GM23338 (cell line): Measurements from ENCODE around the gene C2. TPM values are rescaled to one million over a fixed set of nuclear protein-coding genes. Genes with fewer than 3 reads are reported as not detected.

Source experiments
- ATAC-seq: fragments of 200-7000 bp; cut with Tn5 transposase; 3 replicates; pipeline ENCODE4 v1.9.1; 2020
- DNase-seq: peaks from one replicate; pipeline ENCODE4 v3.0.0-alpha.2; 2015; ENCODE audit warnings: low spot score
- H2AFZ ChIP-seq: fragments of 200-600 bp; sonication (generic); 2 replicates; pipeline ENCODE4 v1.8.0; 2016; ENCODE audit warnings: antibody characterized with exemption, mild to moderate bottlenecking, moderate library complexity
- H3F3A ChIP-seq: fragments of 200-600 bp; sonication (generic); replicated peaks from 2 replicates; pipeline ENCODE4 v1.8.0; 2017; ENCODE audit warnings: antibody characterized with exemption, mixed run types, low read depth
- H3K27ac ChIP-seq: fragments of 200-600 bp; sonication (generic); 2 replicates; pipeline ENCODE4 v1.6.1; 2016; ENCODE audit warnings: low read depth
- H3K27me3 ChIP-seq: fragments of 200-600 bp; sonication (generic); 2 replicates; pipeline ENCODE4 v1.8.0; 2016; ENCODE audit warnings: mild to moderate bottlenecking, mixed run types, moderate library complexity; ENCODE audit not compliant: insufficient read depth
- H3K36me3 ChIP-seq: fragments of 200-600 bp; sonication (generic); 2 replicates; pipeline ENCODE4 v1.8.0; 2016; ENCODE audit warnings: mild to moderate bottlenecking; ENCODE audit not compliant: insufficient read depth
- H3K4me1 ChIP-seq: fragments of 200-600 bp; sonication (generic); 2 replicates; pipeline ENCODE4 v1.8.0; 2016; ENCODE audit warnings: mild to moderate bottlenecking, moderate library complexity; ENCODE audit not compliant: insufficient read depth
- H3K4me2 ChIP-seq: fragments of 200-600 bp; sonication (generic); 2 replicates; pipeline ENCODE4 v1.7.1; 2017; ENCODE audit warnings: mixed run types
- H3K4me3 ChIP-seq: fragments of 200-600 bp; sonication (generic); 2 replicates; pipeline ENCODE4 v1.6.1; 2016; ENCODE audit warnings: mixed run types
- H3K79me2 ChIP-seq: fragments of 200-600 bp; sonication (generic); replicated peaks from 2 replicates; pipeline ENCODE4 v1.8.0; 2017; ENCODE audit warnings: mild to moderate bottlenecking; ENCODE audit not compliant: insufficient read depth
- H3K9me2 ChIP-seq: fragments of 200-600 bp; sonication (generic); 2 replicates; pipeline ENCODE4 v1.8.0; 2017; ENCODE audit not compliant: insufficient read depth
- H4K20me1 ChIP-seq: fragments of 200-600 bp; sonication (generic); replicated peaks from 2 replicates; pipeline ENCODE4 v1.8.0; 2017; ENCODE audit warnings: mild to moderate bottlenecking; ENCODE audit not compliant: insufficient read depth
- H3K27ac Mint-ChIP-seq: 2 replicates; pipeline ENCODE4 v1.8.0; 2020; ENCODE audit warnings: inconsistent platforms, mild to moderate bottlenecking, moderate library complexity, mixed read lengths
- H3K27me3 Mint-ChIP-seq: 3 replicates; pipeline ENCODE4 v1.8.0; 2022; ENCODE audit warnings: low read depth, mild to moderate bottlenecking, moderate library complexity, mixed read lengths, inconsistent platforms; ENCODE audit not compliant: insufficient read depth, poor library complexity
- H3K36me3 Mint-ChIP-seq: 3 replicates; pipeline ENCODE4 v1.8.0; 2021; ENCODE audit warnings: low read depth, mild to moderate bottlenecking, inconsistent platforms, moderate library complexity, mixed read lengths
- H3K4me1 Mint-ChIP-seq: 3 replicates; pipeline ENCODE4 v1.8.0; 2020; ENCODE audit warnings: mild to moderate bottlenecking, inconsistent platforms, mixed read lengths
- H3K4me3 Mint-ChIP-seq: 3 replicates; pipeline ENCODE4 v1.8.0; 2021; ENCODE audit warnings: moderate library complexity, mild to moderate bottlenecking, inconsistent platforms, mixed read lengths
- H3K9me3 Mint-ChIP-seq: 3 replicates; pipeline ENCODE4 v1.8.0; 2020; ENCODE audit warnings: moderate library complexity, mild to moderate bottlenecking, inconsistent platforms, mixed read lengths
- CREB1 ChIP-seq: fragments of 250-450 bp; sonication (Bioruptor Pico); IDR thresholded peaks from 2 replicates; pipeline ENCODE4 v1.5.0; 2020; ENCODE audit warnings: low read depth, mild to moderate bottlenecking, moderate library complexity
- CTCF ChIP-seq, 2 experiments: fragments of 200-600 bp in 1 of 2; sonication (generic) in 1 of 2; conservative IDR thresholded peaks; 2 replicates each; pipeline versions ENCODE4 v1.5.1 to v1.6.1; 2016 to 2017; ENCODE audit warnings: antibody characterized with exemption in 2 of 2, low read depth in 2 of 2, mild to moderate bottlenecking in 2 of 2, moderate library complexity in 1 of 2
- ETS1 ChIP-seq: IDR thresholded peaks from 2 replicates; pipeline ENCODE4 v1.6.1; 2016; ENCODE audit warnings: antibody characterized with exemption
- EZH2 ChIP-seq: fragments of 200-600 bp; sonication (generic); IDR thresholded peaks from one replicate; pipeline ENCODE4 v1.8.0; 2017; ENCODE audit warnings: antibody characterized with exemption, mild to moderate bottlenecking, low read depth; ENCODE audit not compliant: unreplicated experiment
- EZH2phosphoT487 ChIP-seq: fragments of 200-600 bp; sonication (generic); IDR thresholded peaks from one replicate; pipeline ENCODE4 v1.8.1; 2018; ENCODE audit warnings: antibody characterized with exemption; ENCODE audit not compliant: unreplicated experiment
- JUNB ChIP-seq: IDR thresholded peaks from one replicate; pipeline ENCODE4 v1.6.1; 2016; ENCODE audit warnings: antibody characterized with exemption; ENCODE audit not compliant: unreplicated experiment
- NANOG ChIP-seq: IDR thresholded peaks from 2 replicates; pipeline ENCODE4 v1.6.1; 2016; ENCODE audit warnings: antibody characterized with exemption, borderline replicate concordance
- POLR2AphosphoS5 ChIP-seq: IDR thresholded peaks from 2 replicates; pipeline ENCODE4 v1.6.1; 2016; ENCODE audit warnings: antibody characterized with exemption, low read depth
- REST ChIP-seq: IDR thresholded peaks from one replicate; pipeline ENCODE4 v1.6.1; 2018; ENCODE audit warnings: antibody characterized with exemption; ENCODE audit not compliant: unreplicated experiment
- STAT1 ChIP-seq: IDR thresholded peaks from one replicate; pipeline ENCODE4 v1.6.1; 2016; ENCODE audit warnings: antibody characterized with exemption; ENCODE audit not compliant: unreplicated experiment
- ZNF114 ChIP-seq: fragments of 250-450 bp; sonication (Bioruptor Pico); IDR thresholded peaks from 2 replicates; pipeline ENCODE4 v1.5.0; 2020; ENCODE audit warnings: mild to moderate bottlenecking, moderate library complexity
- ZNF331 ChIP-seq: fragments of 250-450 bp; sonication (Bioruptor Pico); IDR thresholded peaks from 2 replicates; pipeline ENCODE4 v1.5.0; 2020; ENCODE audit warnings: low read depth, mild to moderate bottlenecking, moderate library complexity
- ZNF462 ChIP-seq: fragments of 250-450 bp; sonication (Bioruptor Pico); IDR thresholded peaks from 2 replicates; pipeline ENCODE4 v1.5.0; 2020; ENCODE audit warnings: mild to moderate bottlenecking, moderate library complexity
- polyA plus RNA-seq: library from polyadenylated mRNA; unstranded; fragments of >200 nt; fragmentation: Nextera tagmentation; extraction: Ambion mirVana; gene quantifications from 2 replicates; pipeline ENCODE4 v1.2.1, GENCODE V29; 2016
- total RNA-seq: library from RNA; depleted of rRNA; stranded (reverse); fragments of >200 nt; shearing (Covaris generic); gene quantifications from 2 replicates; pipeline ENCODE4 v1.2.3, GENCODE V29; 2014

Gene C2
- total and polyA plus RNA-seq, 2 experiments from 2014 or later, result 0.16 to 1.7 TPM

GRCh38 chr6:31919624-31920303 lies 7.8 kb upstream of the C2 start:
- H3K4me3 ChIP-seq, result no peak overlapping the region
- no peaks in the 10 kb centered on the region for H3K79me2 ChIP-seq
- Mint-ChIP-seq H3K4me3 (no peak overlapping the region), H3K9me3 (no peaks in the 10 kb centered on the region), H3K36me3 (no peaks in the 10 kb centered on the region), H3K4me1 (no peaks in the 10 kb centered on the region; the same call in 2 of the 3 replicates), H3K27ac (no peak overlapping the region), H3K27me3 (peaks cover 6% of the 10 kb centered on the region)
- TF ChIP-seq EZH2 (no peak), ZNF114 (CRISPR knock-in tag) (no peak), STAT1 (no peak), REST (no peak), ZNF462 (CRISPR knock-in tag) (no peak), NANOG (no peak), ETS1 (no peak), EZH2phosphoT487 (no peak), CTCF (conservative IDR thresholded peaks at IDR 0.05; ENCODE audit: low read depth in 2 of 2) (no peak), POLR2AphosphoS5 (no peak), CREB1 (CRISPR knock-in tag) (no peak), JUNB (no peak), ZNF331 (CRISPR knock-in tag) (no peak)
- no peaks in the 10 kb centered on the region for H3K9me2 ChIP-seq
- no peaks in the 10 kb centered on the region for H3F3A ChIP-seq
- DNase-seq, result no peak
- no peaks in the 10 kb centered on the region for H3K36me3 ChIP-seq
- no peak overlapping the region for H2AFZ ChIP-seq
- no peaks in the 10 kb centered on the region for H3K4me1 ChIP-seq
- H3K4me2 ChIP-seq, result no peak overlapping the region
- H4K20me1 ChIP-seq, result no peaks in the 10 kb centered on the region
- no peak for ATAC-seq
- no peaks in the 10 kb centered on the region for H3K27me3 ChIP-seq
- H3K27ac ChIP-seq, result no peak overlapping the region
